Left lobe of liver (tissue), 2 donors: ENCODE results near the gene NDST1. TPM values are rescaled to one million over a fixed set of nuclear protein-coding genes. Genes with fewer than 3 reads are reported as not detected.

ENCODE experiments used
- ATAC-seq: fragments of 200-7000 bp; cut with Tn5 transposase; one replicate; pipeline ENCODE4 v1.9.1; 2020; ENCODE audit warnings: mild to moderate bottlenecking, moderate library complexity
- DNase-seq: peaks from one replicate; pipeline ENCODE4 v3.0.0-alpha.2; 2020; ENCODE audit warnings: low spot score
- total RNA-seq: library from RNA; stranded (reverse); gene quantifications from one replicate; pipeline ENCODE4 v1.2.1, GENCODE V29; 2021
- donor health status: DM: no; HTN: no; CAD: no; lungs with moderate emphysema.
- donor health status: DM: no; HTN: yes; CAD: no.

NDST1 gene
- total RNA-seq, 1 donor from 2014 or later: 63.7 TPM

GRCh38 chr5:150582241-150583109 lies 74.5 kb downstream of the NDST1 start:
- ATAC-seq (peak; percentile 80), DNase-seq (peak; percentile 86)

GRCh38 chr5:150583541-150584225 lies 75.8 kb downstream of the NDST1 start:
- no peak for DNase-seq

DNA sequence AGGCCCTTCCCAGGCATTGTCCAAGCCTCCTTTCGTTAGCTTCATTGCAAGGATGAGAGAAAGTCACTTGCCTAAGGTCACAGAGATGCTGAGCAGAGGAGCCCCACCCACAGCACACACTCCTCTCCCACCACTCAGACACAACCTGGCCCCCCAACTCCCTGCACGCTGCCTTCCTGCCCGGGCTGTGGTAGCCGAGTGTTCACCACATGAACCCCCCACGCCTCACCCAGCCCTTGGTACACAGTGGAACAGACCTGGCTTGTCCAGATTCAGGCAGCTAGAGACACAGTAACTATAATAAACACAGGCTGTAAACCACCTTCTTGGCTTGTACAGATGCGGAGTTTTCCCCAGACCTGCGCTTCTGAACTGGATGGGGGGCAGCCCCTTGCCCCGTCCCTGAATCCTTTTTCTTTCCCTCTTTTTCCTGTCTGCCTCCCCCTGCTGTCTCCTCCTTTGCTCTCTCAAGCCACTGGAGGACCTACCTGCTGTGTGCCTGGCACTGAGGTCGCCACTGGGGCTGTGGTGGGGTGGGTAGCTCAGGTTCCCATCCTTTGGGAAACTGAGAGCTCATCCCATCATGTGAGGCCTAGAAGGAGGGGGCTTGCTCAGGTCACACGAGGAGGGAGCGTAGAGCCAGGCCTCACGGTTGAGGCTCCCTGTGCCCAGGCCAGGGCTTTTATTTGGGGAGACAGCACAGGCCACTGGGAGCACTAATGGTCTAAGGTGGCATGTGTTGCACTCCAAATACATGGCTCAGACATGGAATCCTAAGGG lies 76.8 kb downstream of the NDST1 start:
- ATAC-seq (no peak), DNase-seq (no peak)

More at GRCh38 chr5:150583541-150584225, 75.8 kb downstream of the NDST1 start:
- no peak for ATAC-seq

DNA sequence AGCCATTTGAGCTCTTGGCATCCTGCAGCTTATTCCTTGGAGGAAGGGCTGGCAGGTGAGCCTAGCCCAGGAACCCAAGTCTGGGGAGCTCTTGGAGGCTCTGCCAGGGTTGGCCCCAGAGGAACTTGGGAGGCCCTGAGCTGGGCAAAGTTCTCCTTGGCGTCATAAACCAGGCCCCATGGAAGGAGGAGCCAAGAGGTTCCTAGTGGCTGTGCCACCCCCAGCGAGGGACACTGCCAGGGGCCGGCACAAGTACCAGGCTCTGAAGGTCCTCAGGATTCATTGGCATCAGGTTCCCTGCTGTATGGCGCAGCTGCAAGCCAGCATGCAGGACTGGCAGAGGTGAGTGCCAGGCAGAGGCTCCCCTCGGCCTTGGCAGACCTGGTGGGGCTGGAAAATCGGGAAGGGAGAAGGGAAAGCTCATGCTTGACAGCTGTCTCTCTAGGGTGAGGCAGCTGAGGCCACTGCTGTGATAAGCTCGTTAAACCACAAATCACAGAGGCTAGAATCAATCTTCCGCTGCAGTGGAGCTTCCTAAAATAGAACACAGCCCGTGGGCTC lies 77.9 kb downstream of the NDST1 start:
- ATAC-seq (peak; percentile 58), DNase-seq (peak; percentile 65)

- ATAC-seq (no peak), DNase-seq (no peak)
Measured at GRCh38 chr5:150587016-150587415, 79.1 kb downstream of the NDST1 start.

DNA sequence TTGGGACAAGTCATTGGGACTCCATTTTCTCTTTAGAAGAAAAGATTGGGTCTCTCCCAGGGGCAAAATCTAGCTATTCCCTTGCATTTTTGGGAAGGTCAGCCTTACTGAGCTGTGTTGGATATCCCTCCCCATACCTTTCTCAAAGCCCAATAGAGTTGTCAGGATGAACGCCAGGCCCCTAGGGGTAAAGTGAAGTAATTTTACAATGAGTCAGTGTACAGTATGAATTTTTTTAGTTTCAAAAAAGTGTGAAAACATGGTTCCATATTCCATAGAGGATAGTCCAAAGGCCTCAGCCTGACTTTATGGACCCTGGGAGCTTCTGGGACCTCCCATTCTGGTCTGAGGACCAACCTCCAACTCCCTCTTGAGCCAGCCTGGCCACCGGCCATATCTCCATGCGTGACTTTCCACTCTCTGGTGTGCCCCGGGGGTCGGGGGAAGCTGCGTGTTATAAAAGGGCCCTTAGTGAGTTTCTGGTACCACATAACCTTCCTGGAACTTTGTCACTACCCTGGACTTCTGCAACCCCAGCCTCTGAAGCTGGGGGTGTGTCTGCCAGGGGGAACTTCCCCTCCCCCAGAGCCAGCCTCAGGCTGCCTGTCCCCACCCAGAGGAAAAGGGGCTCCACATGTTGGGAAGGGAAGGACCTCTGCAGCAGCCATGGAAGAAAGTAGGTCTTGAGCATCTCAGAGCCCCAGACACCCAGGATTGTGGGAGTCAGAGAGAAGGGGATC lies 80.1 kb downstream of the NDST1 start:
- DNase-seq (no peak), ATAC-seq (no peak)

DNA sequence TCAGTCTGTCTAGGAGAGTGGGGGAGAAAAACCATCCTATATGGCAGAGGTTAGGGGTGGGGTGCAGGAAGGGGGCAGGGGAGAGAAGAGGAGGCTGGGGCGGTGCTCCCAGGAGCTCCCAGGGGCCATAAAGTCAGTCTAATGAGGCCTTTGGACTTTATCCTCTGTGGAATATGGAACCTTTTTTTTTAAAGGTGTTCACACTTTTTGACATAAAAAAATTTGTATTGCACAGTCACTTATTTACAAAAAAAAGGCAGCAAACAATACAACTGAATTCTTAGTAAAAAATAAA lies 80.6 kb downstream of the NDST1 start:
- DNase-seq (no peak), ATAC-seq (no peak)

DNA sequence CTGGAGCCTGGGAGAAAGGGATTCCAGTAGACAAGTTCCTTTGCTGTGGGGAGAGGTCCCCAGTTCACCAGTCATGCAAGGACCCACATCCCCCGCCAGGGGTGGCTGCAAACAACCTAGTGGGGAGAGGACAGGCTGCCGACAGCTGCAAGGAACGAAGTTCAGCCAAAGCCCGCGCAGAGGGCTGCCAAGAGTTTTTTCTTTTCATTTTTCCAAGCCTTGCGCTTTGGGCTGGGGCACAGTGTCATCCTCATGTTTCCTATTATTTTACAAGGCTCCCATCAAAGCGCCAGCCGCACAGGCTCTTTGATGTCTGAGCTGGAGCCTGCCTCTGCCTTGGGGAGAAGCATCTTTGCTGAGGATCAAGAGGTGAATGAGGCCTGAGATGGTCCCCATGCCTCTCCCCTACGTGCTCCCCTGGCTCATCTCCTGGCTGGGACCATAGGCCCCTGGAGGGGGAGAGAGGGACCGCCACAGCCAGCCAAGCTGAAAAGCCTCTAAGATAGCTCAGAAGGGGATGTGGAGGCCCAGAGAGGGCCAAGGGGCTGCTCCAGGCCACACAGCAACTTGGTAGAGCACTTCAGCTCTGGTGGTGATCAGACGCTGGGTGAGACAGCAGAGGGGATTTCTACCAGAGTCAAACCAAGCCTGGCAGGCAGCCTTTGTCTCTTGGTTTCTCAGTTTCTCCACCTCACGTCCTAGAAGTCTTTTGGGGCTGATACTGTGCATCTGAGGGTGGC lies 82.1 kb downstream of the NDST1 start:
- ATAC-seq: peak; percentile 82
- DNase-seq: peak; percentile 70

DNA sequence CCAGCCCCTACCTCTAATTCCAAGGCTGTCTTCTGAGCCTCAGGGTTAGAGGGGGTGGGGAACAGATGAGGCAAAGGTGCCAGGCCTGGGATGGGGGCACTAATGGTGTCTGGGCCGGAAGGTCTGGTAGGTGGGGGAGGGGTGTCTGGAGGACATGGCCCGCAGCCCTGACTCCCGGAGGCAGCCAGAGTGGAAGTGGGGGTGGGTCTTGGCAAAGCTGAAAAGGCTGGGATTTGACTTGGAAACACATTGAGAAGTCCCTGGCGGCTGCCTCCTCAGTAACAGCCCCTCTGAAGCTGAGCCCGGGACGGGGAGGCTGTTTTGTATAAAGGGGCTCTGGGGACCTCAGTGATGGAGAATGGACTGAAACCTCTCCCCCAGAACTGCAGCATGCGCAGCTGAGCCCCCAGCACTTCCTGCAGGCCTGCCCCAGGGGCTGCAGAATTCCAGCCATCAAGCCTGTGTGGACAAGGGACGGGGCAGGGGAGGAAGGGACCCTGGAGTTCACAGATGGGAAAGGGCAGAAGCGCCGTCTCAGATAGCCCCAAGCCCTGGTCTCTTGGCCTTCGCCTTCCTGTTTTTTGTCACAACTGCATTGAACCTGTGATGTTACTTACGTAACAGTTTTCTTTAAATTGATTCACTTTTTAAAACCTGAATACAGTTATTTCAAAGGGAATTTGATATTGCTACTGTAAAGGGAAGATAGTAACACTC lies 83.2 kb downstream of the NDST1 start:
- ATAC-seq (peak; percentile 9), DNase-seq (no peak)

DNA sequence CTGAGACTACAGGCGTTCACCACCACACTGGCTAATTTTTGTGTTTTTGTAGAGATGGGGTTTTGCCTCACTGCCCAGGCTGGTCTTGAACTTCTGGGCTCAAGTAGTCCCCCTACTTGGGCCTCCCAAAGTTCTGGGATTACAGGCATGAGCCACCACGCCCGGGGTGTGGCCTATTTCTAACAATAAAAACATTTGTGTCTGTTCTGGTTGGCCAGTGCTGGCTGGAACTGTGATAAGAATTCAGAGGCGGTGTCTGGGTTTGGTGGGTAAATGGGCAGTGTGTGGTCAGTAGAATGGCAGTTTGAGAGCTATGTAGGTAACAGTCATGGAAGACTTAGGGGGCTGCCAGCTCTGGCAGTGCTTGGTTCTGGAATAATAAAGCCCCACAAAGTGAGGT lies 85.7 kb downstream of the NDST1 start:
- DNase-seq (no peak), ATAC-seq (no peak)

DNA sequence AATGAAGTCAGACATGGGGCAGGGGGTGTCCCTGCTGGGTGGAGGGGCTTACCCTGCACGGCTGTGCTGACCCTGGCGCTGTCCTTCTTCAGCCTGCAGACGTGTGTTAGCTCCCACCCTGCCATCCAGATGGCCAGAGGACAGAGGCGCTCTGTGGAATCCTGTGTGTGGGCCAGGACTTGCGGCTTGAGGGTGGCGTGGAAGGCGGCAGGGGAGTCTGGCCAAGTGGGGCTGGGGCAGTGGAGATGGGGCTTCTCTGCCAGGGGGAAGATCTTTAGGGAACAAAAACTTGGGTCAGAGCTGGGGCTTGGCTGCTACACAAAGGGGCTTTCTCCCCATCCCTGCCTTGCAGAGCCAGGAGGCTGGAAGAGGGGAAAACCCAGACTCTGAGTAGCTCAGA lies 86.1 kb downstream of the NDST1 start:
- ATAC-seq: no peak
- no peak for DNase-seq

GRCh38 chr5:150595466-150596031 lies 87.6 kb downstream of the NDST1 start:
- no peak for DNase-seq
- peak; percentile 16 for ATAC-seq

GRCh38 chr5:150596313-150596712 lies 88.4 kb downstream of the NDST1 start:
- ATAC-seq (no peak), DNase-seq (no peak)

DNA sequence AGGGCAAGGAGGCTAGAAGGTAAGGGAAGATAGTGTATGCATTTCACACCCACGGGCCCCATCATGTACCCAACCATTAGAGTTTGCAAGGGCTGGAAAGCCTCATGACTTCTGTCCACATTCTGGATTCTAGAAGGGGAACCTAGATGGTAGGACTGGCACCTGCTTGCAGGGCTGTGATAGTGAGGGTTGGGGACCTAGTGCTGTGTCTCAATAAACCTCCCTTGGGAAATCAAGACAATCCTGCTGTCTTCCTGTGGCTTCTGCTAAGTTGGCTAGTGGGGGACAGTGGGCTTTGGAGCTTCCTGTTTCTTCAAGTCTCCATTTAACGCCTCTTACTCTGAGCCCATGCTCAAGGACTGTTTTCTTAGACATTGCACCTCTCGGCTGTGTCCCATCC lies 88.9 kb downstream of the NDST1 start:
- DNase-seq: no peak
- ATAC-seq: no peak

GRCh38 chr5:150598006-150598405 lies 90.1 kb downstream of the NDST1 start:
- DNase-seq (no peak), ATAC-seq (no peak)

DNA sequence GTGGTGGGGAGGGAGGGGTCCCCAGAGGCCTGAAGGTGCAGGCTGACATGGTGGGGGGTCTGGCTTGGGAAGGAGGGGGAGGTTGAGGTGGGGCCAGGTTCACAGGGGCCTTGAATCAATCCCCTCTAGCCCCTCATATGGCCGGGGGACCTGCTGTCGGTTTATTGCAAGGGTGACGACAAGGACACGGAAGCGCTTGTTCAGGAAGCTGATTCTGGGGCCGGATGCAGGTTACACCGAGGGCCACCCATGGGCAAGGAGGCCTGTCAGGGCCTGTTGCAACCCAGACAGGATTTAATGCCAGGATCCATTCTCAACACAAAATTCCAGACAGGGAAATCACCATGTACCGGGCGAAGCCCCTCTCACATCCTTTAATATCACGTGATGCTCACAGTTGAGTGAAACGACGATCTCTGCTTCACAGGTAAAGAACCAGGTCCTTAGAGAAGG lies 90.9 kb downstream of the NDST1 start:
- ATAC-seq: no peak
- DNase-seq: no peak

- DNase-seq (no peak), ATAC-seq (no peak)
Measured at GRCh38 chr5:150599281-150599680, 91.3 kb downstream of the NDST1 start.

DNA sequence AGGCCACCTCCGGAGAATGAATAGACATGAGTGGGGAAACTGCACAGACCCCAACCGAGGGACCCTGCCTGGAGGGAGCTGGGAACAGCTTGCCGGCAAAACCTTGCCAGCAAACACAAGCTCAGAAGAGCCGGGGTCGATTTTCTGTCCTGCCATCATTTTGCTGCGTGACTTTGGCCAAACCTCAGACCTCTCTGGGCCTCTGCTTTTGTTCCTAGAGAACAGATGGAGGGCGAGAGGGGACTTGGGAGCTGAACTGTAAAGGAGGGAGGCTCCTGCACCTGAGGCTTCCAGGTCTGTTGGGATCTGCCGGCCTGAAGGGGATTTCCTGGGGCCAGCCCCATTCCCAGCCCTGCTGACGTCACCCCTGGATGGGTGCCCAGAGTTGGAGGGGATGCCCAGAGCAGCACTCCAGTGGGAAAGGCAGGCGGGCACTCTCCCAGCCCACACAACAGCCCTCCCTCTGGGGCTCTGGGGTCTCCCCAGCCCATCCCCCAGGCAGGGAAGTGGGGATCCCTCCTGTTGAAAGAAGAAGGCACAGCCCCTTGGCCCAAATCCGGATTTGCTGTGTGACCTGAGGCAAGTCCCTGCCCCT lies 92.1 kb downstream of the NDST1 start:
- DNase-seq: peak; percentile 72
- ATAC-seq: peak; percentile 61
